Heart left ventricle (tissue), 16 donors: ENCODE measurements around the gene AGPAT2. TPM values are rescaled to one million over a fixed set of nuclear protein-coding genes. Genes with fewer than 3 reads are reported as not detected.
A peak's percentile ranks its signal among the peaks of the same experiment; 100 is the strongest.

Source experiments
- ATAC-seq, 4 donors: fragments of 200-7000 bp; cut with Tn5 transposase; one replicate each; pipeline ENCODE4 v1.9.1; 2020 to 2022; ENCODE audit warnings: moderate library complexity in 4 of 4, mild to moderate bottlenecking in 3 of 4, moderate number of reproducible peaks in 1 of 4
- DNase-seq, 5 donors: peaks; one replicate each; pipeline ENCODE4 v3.0.0-alpha.2; 2020
- H3K27ac ChIP-seq, 12 donors: fragments of 200-600 bp; sonication (generic) in 4 of 12; one replicate each; pipeline versions ENCODE4 v1.5.0 to v1.8.0; 2016 to 2022; ENCODE audit warnings: mild to moderate bottlenecking in 2 of 12
- H3K27me3 ChIP-seq, 9 donors: fragments of 200-600 bp; sonication (generic) in 2 of 9; one replicate each; pipeline versions ENCODE4 v1.5.1 to v1.8.0; 2016 to 2022; ENCODE audit warnings: mild to moderate bottlenecking in 3 of 9
- H3K36me3 ChIP-seq, 9 donors: fragments of 200-600 bp; sonication (generic) in 2 of 9; one replicate each; pipeline versions ENCODE4 v1.5.0 to v1.8.0; 2018 to 2022; ENCODE audit warnings: mild to moderate bottlenecking in 2 of 9
- H3K4me1 ChIP-seq, 12 donors: fragments of 200-600 bp; sonication (generic) in 4 of 12; one replicate each; pipeline versions ENCODE4 v1.5.0 to v1.8.0; 2016 to 2022; ENCODE audit warnings: mild to moderate bottlenecking in 3 of 12
- H3K4me3 ChIP-seq, 12 donors: fragments of 200-600 bp; sonication (generic) in 4 of 12; one replicate each; pipeline versions ENCODE4 v1.5.0 to v1.8.0; 2017 to 2022; ENCODE audit warnings: mild to moderate bottlenecking in 9 of 12, moderate library complexity in 4 of 12
- H3K9me3 ChIP-seq, 12 donors: fragments of 200-600 bp; sonication (generic) in 4 of 12; one replicate each; pipeline versions ENCODE4 v1.5.0 to v1.8.0; 2016 to 2022; ENCODE audit warnings: mild to moderate bottlenecking in 1 of 12
- POLR2A ChIP-seq, 2 donors: fragments of 450-650 bp; IDR thresholded peaks; one replicate each; pipeline ENCODE4 v1.6.1; 2017; ENCODE audit warnings: antibody characterized with exemption in 2 of 2, mild to moderate bottlenecking in 2 of 2, moderate library complexity in 2 of 2
- WGBS, 4 donors: extraction: QIAGEN DNeasy Blood & Tissue Kit in 2 of 4; methylation state at CpG; one replicate each; pipeline versions ENCODE4 v1.1.5 to v1.1.7; 2013 to 2018; 5-methylcytosine and 5-hydroxymethylcytosine counted together
- intact Hi-C, 10 donors: fragments of 100-400 bp; cut with DNase I; formaldehyde crosslinking; loops; one replicate each; pipeline versions ENCODE4 v1.11.1 to v1.14.2; 2022
- polyA plus RNA-seq, 2 donors: library from polyadenylated mRNA; stranded (reverse); fragments of 200-250 nt; gene quantifications; one replicate each; pipeline ENCODE4 v1.2.3, GENCODE V29; 2013
- total RNA-seq, 9 donors: library from RNA; depleted of rRNA in 2 of 9; stranded (reverse); fragments of >200 nt in 2 of 9; fragmentation: NEBNext Ultra II Directional in 3 of 9; extraction: Animal tissue kit (Norgen Biotek cat#: 25700) in 3 of 9; gene quantifications; one replicate each; pipeline versions ENCODE4 v1.1.0 to v1.2.4, GENCODE V29; 2016 to 2023
- TF ChIP-seq, protein P1 (sequence below), 12 donors: fragments of 200-600 bp; sonication (generic) in 4 of 12; IDR thresholded peaks; one replicate each; pipeline versions ENCODE4 v1.5.0 to v1.8.0; 2018 to 2022; ENCODE audit warnings: antibody characterized with exemption in 12 of 12, mild to moderate bottlenecking in 5 of 12
- donor health status: ischemic (EF 13 %, LVEDD 7.1; RV severe dilation, severe dysfunction).
- donor health status: healthy with polysubstance abuse.
- donor health status: DM: no; HTN: yes; CAD: no.
- donor health status: DM: no; HTN: no; CAD: no.
- donor health status: ischemic (EF 25% LVEDD 6.9; RV normal size, moderate dysfunction).
- donor health status: ischemic (EF 25% LVEDD 5.7; RV mildly dilated, moderate dysfunction).
- donor health status: healthy.
- donor health status: DM: yes; HTN: yes; CAD: no.
- donor health status: ischemic (EF 35%, LVEDD 5.7; RV mildly dilated, moderate dysfunction).
- donor health status: nonischemic (EF 11% LVEDD 7.7; RV severe dilation, severe dysfunction).
- donor health status: DM: yes; HTN: yes; CAD: no.
- donor health status: PGD.
- donor health status: ischemic (EF 29% LVEDD 5.4; RV normal size, mild dysfunction).
- donor health status: nonischemic (EF 23%, LVEDD 6.1; RV moderate dilation, normal function).

Gene AGPAT2
- total and polyA plus RNA-seq, 11 donors = 52.4 to 122 (median 69.3) TPM

DNA sequence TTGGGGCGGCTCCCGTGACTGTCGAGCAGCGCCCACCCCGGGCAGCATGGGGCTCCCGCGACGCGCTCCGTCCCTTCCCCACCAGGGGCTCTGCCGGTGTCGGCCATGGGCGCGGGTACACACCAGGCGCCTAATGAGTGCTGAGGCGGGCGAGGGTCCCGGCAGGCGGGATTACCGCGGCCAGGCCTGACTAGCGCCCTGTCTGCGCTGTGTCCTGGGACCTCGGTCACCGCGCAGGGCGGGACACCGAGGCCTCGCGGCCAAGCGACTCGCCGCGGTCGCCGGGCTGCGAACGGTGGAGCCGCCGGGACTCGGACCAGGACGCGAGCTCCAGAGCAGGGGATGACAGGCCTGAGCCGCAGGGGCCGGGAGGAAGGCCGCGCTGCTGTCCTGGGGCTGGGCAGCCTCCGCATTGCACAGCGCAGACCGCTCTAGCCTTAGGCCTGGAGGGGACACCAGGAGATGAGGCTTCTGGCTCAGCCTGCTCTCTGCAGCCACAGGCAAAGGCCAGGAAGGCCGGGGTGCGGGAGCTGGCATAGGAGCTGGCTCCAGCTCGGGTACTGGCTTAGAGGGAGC is 41.4 kb upstream of the AGPAT2 start:
- peaks cover 13 to 53% (median 36%) of the 10 kb centered on the region in 12 donors for H3K4me1 ChIP-seq
- no peaks in the 10 kb centered on the region for H3K27me3 ChIP-seq
- H3K4me3 ChIP-seq = peak overlapping the region; percentile 68 to 96 (median 83)
- no peaks in the 10 kb centered on the region for H3K9me3 ChIP-seq
- H3K36me3 ChIP-seq = peaks cover 0 to 33% (median 32%) of the 10 kb centered on the region in 9 donors
- ATAC-seq (peak in 3 of 4 donors; percentile 14 to 51 (median 39)), DNase-seq (peak in 1 of 5 donors; percentile 73)
- no peak for TF ChIP-seq POLR2A (IDR thresholded peaks at IDR 0.05)
- TF ChIP-seq, protein P1, sequence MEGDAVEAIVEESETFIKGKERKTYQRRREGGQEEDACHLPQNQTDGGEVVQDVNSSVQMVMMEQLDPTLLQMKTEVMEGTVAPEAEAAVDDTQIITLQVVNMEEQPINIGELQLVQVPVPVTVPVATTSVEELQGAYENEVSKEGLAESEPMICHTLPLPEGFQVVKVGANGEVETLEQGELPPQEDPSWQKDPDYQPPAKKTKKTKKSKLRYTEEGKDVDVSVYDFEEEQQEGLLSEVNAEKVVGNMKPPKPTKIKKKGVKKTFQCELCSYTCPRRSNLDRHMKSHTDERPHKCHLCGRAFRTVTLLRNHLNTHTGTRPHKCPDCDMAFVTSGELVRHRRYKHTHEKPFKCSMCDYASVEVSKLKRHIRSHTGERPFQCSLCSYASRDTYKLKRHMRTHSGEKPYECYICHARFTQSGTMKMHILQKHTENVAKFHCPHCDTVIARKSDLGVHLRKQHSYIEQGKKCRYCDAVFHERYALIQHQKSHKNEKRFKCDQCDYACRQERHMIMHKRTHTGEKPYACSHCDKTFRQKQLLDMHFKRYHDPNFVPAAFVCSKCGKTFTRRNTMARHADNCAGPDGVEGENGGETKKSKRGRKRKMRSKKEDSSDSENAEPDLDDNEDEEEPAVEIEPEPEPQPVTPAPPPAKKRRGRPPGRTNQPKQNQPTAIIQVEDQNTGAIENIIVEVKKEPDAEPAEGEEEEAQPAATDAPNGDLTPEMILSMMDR (IDR thresholded peaks at IDR 0.05) = no peak
- intact Hi-C loops = loop anchor here in 3 of 10 donors (5.0 kb wide), 1 partner anchor 41 kb away; the partner anchor contains the start of gene AGPAT2 (in 3 of the 3)
- H3K27ac ChIP-seq = peak overlapping the region; percentile 3 to 89 (median 81)
- WGBS, 4 donors = 4 to 14% (median 5%) methylated on average over 21 to 53 of the region's 53 CpGs

DNA sequence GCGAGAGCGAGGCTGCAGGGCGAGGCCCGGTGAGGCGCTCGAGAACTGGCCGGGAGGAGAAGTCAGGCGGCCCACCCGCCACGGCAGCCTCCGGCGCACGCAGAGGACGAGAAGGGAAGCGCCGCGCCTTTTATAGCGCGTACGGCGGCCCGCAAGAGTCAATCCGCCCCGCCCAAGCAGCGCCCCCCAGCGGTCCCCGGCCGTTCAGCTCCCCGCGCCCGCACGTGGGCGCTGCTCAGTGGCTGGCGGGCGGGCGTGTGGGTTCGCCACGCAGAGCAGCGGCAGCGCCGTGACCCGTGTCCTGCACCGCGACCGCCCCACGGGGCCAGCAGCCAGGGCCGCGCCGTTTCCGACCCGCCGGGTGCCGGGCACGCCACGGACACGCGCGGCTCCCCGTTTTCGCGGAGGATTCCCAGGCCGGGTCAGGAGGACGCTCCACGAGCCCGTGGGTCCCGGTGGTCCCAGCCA is 40.9 kb upstream of the AGPAT2 start:
- TF ChIP-seq POLR2A (IDR thresholded peaks at IDR 0.05) = peak; percentile 35 to 99
- TF ChIP-seq, protein P1 (IDR thresholded peaks at IDR 0.05) = peak; percentile 84 to 98 (median 93)
- peak; percentile 92 to 96 (median 93) for DNase-seq
- intact Hi-C loops = loop anchor here in 3 of 10 donors (5.0 kb wide), 1 partner anchor 41 kb away; the partner anchor contains the start of gene AGPAT2 (in 3 of the 3)
- WGBS, 4 donors = 0% methylated on average over 22 to 66 of the region's 66 CpGs; no CpG with 5 or more reads in 1 of the 4 donors
- Histone ChIP-seq H3K4me3 (peak overlapping the region; percentile 68 to 96 (median 83)), H3K4me1 (peaks cover 13 to 59% (median 36%) of the 10 kb centered on the region in 12 donors), H3K27ac (peak overlapping the region; percentile 37 to 89 (median 82)), H3K27me3 (no peaks in the 10 kb centered on the region), H3K9me3 (no peaks in the 10 kb centered on the region), H3K36me3 (peaks cover 2 to 38% (median 37%) of the 10 kb centered on the region in 9 donors)
- ATAC-seq = peak; percentile 53 to 79 (median 74)

DNA sequence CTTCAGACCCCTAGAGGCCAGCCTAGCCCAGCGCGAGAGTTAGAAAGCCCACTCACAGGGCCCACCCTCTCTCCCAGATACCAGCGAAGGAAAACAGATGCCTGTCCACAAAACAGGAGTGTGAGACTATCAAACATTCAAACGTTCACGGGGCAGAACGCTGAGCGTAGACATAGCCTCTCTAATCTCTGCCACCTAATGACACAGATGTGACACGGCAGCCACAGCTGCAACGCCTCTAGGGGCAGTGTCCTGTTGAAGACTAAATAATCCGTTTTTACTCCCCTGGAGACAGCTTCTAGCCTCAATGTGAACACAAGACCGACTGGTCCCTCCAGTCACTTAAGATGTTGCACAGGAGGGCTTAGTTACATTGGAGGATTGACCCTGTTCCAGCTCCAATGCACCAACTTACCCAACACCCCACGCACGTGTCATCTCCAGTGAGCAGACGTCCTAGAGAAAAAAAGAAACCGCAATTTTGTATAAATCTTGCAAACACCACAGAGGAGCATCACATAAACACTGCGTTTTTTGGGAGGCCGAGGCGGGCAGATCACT is 39.5 kb upstream of the AGPAT2 start:
- TF ChIP-seq POLR2A (IDR thresholded peaks at IDR 0.05) = no peak
- TF ChIP-seq, protein P1 (IDR thresholded peaks at IDR 0.05) = peak in 9 of 12 donors; percentile 18 to 56 (median 35)
- intact Hi-C loops = loop anchor here in 3 of 10 donors (5.0 kb wide), 1 partner anchor 39 kb away; the partner anchor contains the start of gene AGPAT2 (in 3 of the 3)
- Histone ChIP-seq H3K4me3 (peak overlapping the region; percentile 68 to 96 (median 83)), H3K27me3 (no peaks in the 10 kb centered on the region), H3K27ac (peak overlapping the region; percentile 16 to 89 (median 80)), H3K4me1 (peaks cover 13 to 73% (median 46%) of the 10 kb centered on the region in 12 donors), H3K9me3 (no peaks in the 10 kb centered on the region), H3K36me3 (peaks cover 3 to 52% (median 49%) of the 10 kb centered on the region in 9 donors)
- ATAC-seq (peak in 2 of 4 donors; percentile 15 to 40), DNase-seq (no peak)
- 15 to 19% (median 16%) methylated on average over 18 of the region's 18 CpGs for WGBS, 4 donors

DNA sequence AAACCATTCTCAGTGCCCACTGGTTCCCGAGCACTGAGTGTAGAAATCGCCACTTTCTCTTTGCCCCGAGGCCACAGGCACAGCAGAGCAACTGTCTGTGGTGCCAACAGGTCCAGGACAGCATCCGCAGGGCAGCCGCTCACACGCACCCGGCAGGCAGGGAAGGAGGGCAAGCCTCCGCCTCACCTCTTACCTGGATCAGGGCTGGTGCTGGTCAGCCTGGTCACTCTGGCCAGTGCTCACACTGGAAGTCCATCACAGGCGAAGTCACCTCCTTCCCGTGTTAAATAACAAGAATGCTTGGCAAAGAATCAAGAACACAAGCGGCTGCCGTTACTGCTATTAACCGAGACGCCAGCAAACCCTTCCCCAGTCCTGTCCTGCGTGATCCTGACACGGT is 38.9 kb upstream of the AGPAT2 start:
- WGBS, 4 donors = 38 to 57% (median 45%) methylated on average over 12 to 16 of the region's 16 CpGs
- no peak for DNase-seq
- TF ChIP-seq, protein P1 (IDR thresholded peaks at IDR 0.05) = no peak
- TF ChIP-seq POLR2A (IDR thresholded peaks at IDR 0.05) = no peak
- H3K27ac ChIP-seq = peak overlapping the region in 11 of 12 donors; percentile 27 to 89 (median 79)
- H3K27me3 ChIP-seq = no peaks in the 10 kb centered on the region
- ATAC-seq = peak in 1 of 4 donors; percentile 3
- peaks cover 3 to 57% (median 49%) of the 10 kb centered on the region in 9 donors for H3K36me3 ChIP-seq
- H3K4me3 ChIP-seq = peak overlapping the region in 11 of 12 donors; percentile 68 to 96 (median 83)
- no peaks in the 10 kb centered on the region for H3K9me3 ChIP-seq
- peaks cover 13 to 79% (median 52%) of the 10 kb centered on the region in 12 donors for H3K4me1 ChIP-seq
- intact Hi-C loops = loop anchor here in 3 of 10 donors (5.0 kb wide), 1 partner anchor 39 kb away; the partner anchor contains the start of gene AGPAT2 (in 3 of the 3)
